ENCODE measurements around the gene MDC1. TPM values are rescaled to one million over a fixed set of nuclear protein-coding genes. Genes with fewer than 3 reads are reported as not detected.
A peak's percentile ranks its signal among the peaks of the same experiment; 100 is the strongest.

Gene MDC1
- total RNA-seq, 1 experiment from 2014 or later, result 77.6 TPM

GRCh38 chr6:30685157-30686008 is 31.7 kb downstream of the MDC1 start:
- Histone ChIP-seq H3K79me2 (ENCODE audit: insufficient read depth, low read length) (peaks cover 2% of the 10 kb centered on the region; the same call in 1 of the 2 replicates), H3K4me1 (ENCODE audit: insufficient read depth, low read length) (peaks cover 17% of the 10 kb centered on the region; the same call in 1 of the 2 replicates), H3K14ac (ENCODE audit: insufficient read depth, low read length) (no peak overlapping the region; the same call in 1 of the 2 replicates), H2BK12ac (ENCODE audit: insufficient read length, low read depth, low read length) (no peak overlapping the region), H3K9me3 (ENCODE audit: control insufficient read depth, low read depth, low read length) (no peaks in the 10 kb centered on the region), H3T11ph (ENCODE audit: low read length) (no peak overlapping the region), H3K4me2 (ENCODE audit: insufficient read depth, insufficient read length, low read length) (peak overlapping the region; percentile 74), H3K79me1 (ENCODE audit: insufficient read depth, low read depth, low read length, poor library complexity, severe bottlenecking) (no peaks in the 10 kb centered on the region), H3K27ac (ENCODE audit: insufficient read length, low read depth, low read length) (no peak overlapping the region), H2BK20ac (ENCODE audit: low read depth, low read length, poor library complexity, severe bottlenecking) (no peak overlapping the region), H2BK5ac (ENCODE audit: insufficient read length, low read length) (no peak overlapping the region), H3K27me3 (ENCODE audit: insufficient read depth, low read length) (no peaks in the 10 kb centered on the region), H4K20me1 (ENCODE audit: control insufficient read depth, insufficient read depth, insufficient read length) (no peaks in the 10 kb centered on the region), H4K8ac (replicated peaks; ENCODE audit: insufficient read length, low read depth, low read length) (no peak overlapping the region), H2AFZ (ENCODE audit: low read length) (no peak overlapping the region), H3K23me2 (ENCODE audit: insufficient read length, low read depth, low read length, poor library complexity, severe bottlenecking) (peaks cover 29% of the 10 kb centered on the region), H2BK15ac (ENCODE audit: low read depth, low read length) (no peak overlapping the region), H3K23ac (ENCODE audit: insufficient read length, low read depth, low read length) (no peak overlapping the region), H2AK5ac (ENCODE audit: insufficient read length, low read length) (no peak overlapping the region), H4K5ac (ENCODE audit: insufficient read length, low read depth, low read length) (no peak overlapping the region), H3K18ac (ENCODE audit: insufficient read length, low read depth, low read length) (no peak overlapping the region), H4K91ac (ENCODE audit: insufficient read length, low read depth, low read length) (no peak overlapping the region), H3K56ac (ENCODE audit: insufficient read length, low read depth, low read length) (no peak overlapping the region), H2BK120ac (ENCODE audit: low read depth, low read length, poor library complexity, severe bottlenecking) (no peak overlapping the region), H3K4ac (ENCODE audit: low read depth, low read length) (no peak overlapping the region), H3K9ac (ENCODE audit: extremely low read depth, insufficient read length, low read length) (no peak overlapping the region)
- Mint-ChIP-seq H3K9me3 (no peaks in the 10 kb centered on the region; a peak in 1 of 5 replicates), H3K27ac (peak overlapping the region in 1 of 3 experiments; percentile 14; a peak in 2 of 7 replicates), H3K36me3 (ENCODE audit: insufficient read depth in 1 of 3, low read depth in 3 of 3) (peaks cover 7 to 27% (median 18%) of the 10 kb centered on the region in 3 experiments; a peak in 6 of 7 replicates), H3K4me1 (peaks cover 68 to 72% of the 10 kb centered on the region in 2 experiments), H3K27me3 (ENCODE audit: low read depth) (peaks cover 3% of the 10 kb centered on the region; the same call in 1 of the 2 replicates), H3K4me3 (peak overlapping the region; percentile 86 to 88)
- peak; percentile 45 for DNase-seq
- WGBS (ENCODE audit: extremely low coverage, insufficient read length, low lambda C conversion rate), result no CpG with 5 or more reads among the region's 29 CpGs
- TF ChIP-seq CTCF (conservative IDR thresholded peaks at IDR 0.05), result no peak

Data from H9 (cell line).